Transverse colon (tissue), 4 donors: Measurements from ENCODE around the gene TXN2. TPM values are rescaled to one million over a fixed set of nuclear protein-coding genes. Genes with fewer than 3 reads are reported as not detected.

ENCODE experiments used
- DNase-seq: peaks from one replicate; pipeline ENCODE4 v3.0.0-alpha.2; 2019
- H3K27ac ChIP-seq, 4 donors: fragments of 200-600 bp; sonication (generic); 2 replicates each; pipeline ENCODE4 v1.5.1; 2016 to 2018; ENCODE audit warnings: inconsistent platforms in 4 of 4
- H3K27me3 ChIP-seq: fragments of 200-600 bp; sonication (generic); 2 replicates; pipeline ENCODE4 v1.5.1; 2017; ENCODE audit warnings: inconsistent platforms
- H3K36me3 ChIP-seq, 4 donors: fragments of 200-600 bp; sonication (generic); 2 replicates each; pipeline ENCODE4 v1.5.1; 2017 to 2019; ENCODE audit warnings: inconsistent platforms in 4 of 4
- H3K4me1 ChIP-seq, 4 donors: fragments of 200-600 bp; sonication (generic); 2 replicates each; pipeline ENCODE4 v1.5.1; 2017 to 2020; ENCODE audit warnings: inconsistent platforms in 4 of 4
- H3K4me3 ChIP-seq, 4 donors: fragments of 200-600 bp; sonication (generic); 1 replicate in 1 of 4; 2 replicates in 3 of 4; pipeline versions ENCODE4 v1.5.1 to v1.6.1; 2017 to 2019; ENCODE audit warnings: inconsistent platforms in 4 of 4
- H3K9me3 ChIP-seq, 2 donors: fragments of 200-600 bp; sonication (generic); 2 replicates each; pipeline ENCODE4 v1.5.1; 2017 to 2019; ENCODE audit warnings: inconsistent platforms in 2 of 2
- EP300 ChIP-seq: sonication (generic); formaldehyde crosslinking; IDR thresholded peaks from one replicate; pipeline ENCODE4 v1.6.1; 2017; ENCODE audit warnings: antibody characterized with exemption, low read depth
- POLR2A ChIP-seq: fragments of 450-650 bp; IDR thresholded peaks from one replicate; pipeline ENCODE4 v1.6.1; 2016; ENCODE audit warnings: antibody characterized with exemption, mild to moderate bottlenecking, moderate library complexity
- POLR2AphosphoS5 ChIP-seq, 3 donors: sonication (generic); formaldehyde crosslinking; IDR thresholded peaks; one replicate each; pipeline ENCODE4 v1.6.1; 2016; ENCODE audit warnings: antibody characterized with exemption in 3 of 3
- WGBS, 2 donors: methylation state at CpG; one replicate each; pipeline ENCODE4 v1.1.5; 2018; ENCODE audit warnings: low coverage in 1 of 2; 5-methylcytosine and 5-hydroxymethylcytosine counted together
- in situ Hi-C, 4 donors: fragments of 200-750 bp; cut with MboI; loops; one replicate each; pipeline versions ENCODE4 v1.15.0 to v1.15.1; 2017; ENCODE audit warnings: low sequenced_read_pairs in 3 of 4, low pct_ligation_motif_present in 1 of 4, low pct_unique_long_range_greater_than_20kb in 1 of 4
- intact Hi-C: fragments of 100-400 bp; cut with DNase I; formaldehyde crosslinking; loops from one replicate; pipeline ENCODE4 v1.15.1; 2023; ENCODE audit warnings: low total_unique reads
- total RNA-seq, 4 donors: library from RNA; depleted of rRNA; stranded (reverse); fragments of >200 nt; gene quantifications; one replicate each; pipeline ENCODE4 v1.1.0, GENCODE V29; 2016
- TF ChIP-seq, protein P1 (sequence below), 5 experiments: fragments of 200-600 bp in 3 of 5; fragments of 450-650 bp in 2 of 5; sonication (generic) in 3 of 5; IDR thresholded peaks; 1 replicate in 2 of 5; 2 replicates in 3 of 5; pipeline ENCODE4 v1.5.1; 2016 to 2017; ENCODE audit warnings: antibody characterized with exemption in 5 of 5, inconsistent platforms in 3 of 5, mild to moderate bottlenecking in 2 of 5, moderate library complexity in 1 of 5

The TXN2 gene
- total RNA-seq, 4 donors from 2014 or later = 68.5 to 317 (median 93.3) TPM

- TF ChIP-seq, protein P1, sequence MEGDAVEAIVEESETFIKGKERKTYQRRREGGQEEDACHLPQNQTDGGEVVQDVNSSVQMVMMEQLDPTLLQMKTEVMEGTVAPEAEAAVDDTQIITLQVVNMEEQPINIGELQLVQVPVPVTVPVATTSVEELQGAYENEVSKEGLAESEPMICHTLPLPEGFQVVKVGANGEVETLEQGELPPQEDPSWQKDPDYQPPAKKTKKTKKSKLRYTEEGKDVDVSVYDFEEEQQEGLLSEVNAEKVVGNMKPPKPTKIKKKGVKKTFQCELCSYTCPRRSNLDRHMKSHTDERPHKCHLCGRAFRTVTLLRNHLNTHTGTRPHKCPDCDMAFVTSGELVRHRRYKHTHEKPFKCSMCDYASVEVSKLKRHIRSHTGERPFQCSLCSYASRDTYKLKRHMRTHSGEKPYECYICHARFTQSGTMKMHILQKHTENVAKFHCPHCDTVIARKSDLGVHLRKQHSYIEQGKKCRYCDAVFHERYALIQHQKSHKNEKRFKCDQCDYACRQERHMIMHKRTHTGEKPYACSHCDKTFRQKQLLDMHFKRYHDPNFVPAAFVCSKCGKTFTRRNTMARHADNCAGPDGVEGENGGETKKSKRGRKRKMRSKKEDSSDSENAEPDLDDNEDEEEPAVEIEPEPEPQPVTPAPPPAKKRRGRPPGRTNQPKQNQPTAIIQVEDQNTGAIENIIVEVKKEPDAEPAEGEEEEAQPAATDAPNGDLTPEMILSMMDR (IDR thresholded peaks at IDR 0.05) = no peak
- Histone ChIP-seq H3K4me3 (no peak overlapping the region), H3K36me3 (no peaks in the 10 kb centered on the region), H3K9me3 (no peaks in the 10 kb centered on the region), H3K27me3 (no peaks in the 10 kb centered on the region), H3K4me1 (peaks cover 18 to 58% (median 39%) of the 10 kb centered on the region in 4 donors), H3K27ac (peak overlapping the region; percentile 98)
- DNase-seq = no peak
- intact Hi-C loops = loop anchor here (5.0 kb wide), 1 partner anchor 91 kb away; no protein-coding TSS in a partner anchor
- in situ Hi-C loops = loop anchor here in 1 of 4 donors (10.0 kb wide), 1 partner anchor 163 kb away; no protein-coding TSS in a partner anchor
- whole genome bisulfite sequencing, 2 donors = 69 to 80% methylated on average over 1 to 7 of the region's 7 CpGs
These were observed 13.5 kb downstream of the TXN2 start for GRCh38 chr22:36467946-36468345.

GRCh38 chr22:36467042-36467810, 14.2 kb downstream of the TXN2 start:
- Histone ChIP-seq H3K9me3 (no peaks in the 10 kb centered on the region), H3K4me3 (no peak overlapping the region), H3K36me3 (no peaks in the 10 kb centered on the region), H3K27ac (peak overlapping the region; percentile 98), H3K4me1 (peaks cover 18 to 62% (median 39%) of the 10 kb centered on the region in 4 donors), H3K27me3 (no peaks in the 10 kb centered on the region)
- no peak for TF ChIP-seq EP300
- TF ChIP-seq POLR2AphosphoS5 (IDR thresholded peaks at IDR 0.05) = peak in 1 of 3 donors; percentile 14
- no peak for DNase-seq
- intact Hi-C loops = loop anchor here (5.0 kb wide), 1 partner anchor 90 kb away; no protein-coding TSS in a partner anchor
- WGBS, 2 donors = 61 to 64% methylated on average over 3 to 14 of the region's 14 CpGs
- in situ Hi-C loops = loop anchor here in 1 of 4 donors (10.0 kb wide), 1 partner anchor 162 kb away; no protein-coding TSS in a partner anchor

DNA sequence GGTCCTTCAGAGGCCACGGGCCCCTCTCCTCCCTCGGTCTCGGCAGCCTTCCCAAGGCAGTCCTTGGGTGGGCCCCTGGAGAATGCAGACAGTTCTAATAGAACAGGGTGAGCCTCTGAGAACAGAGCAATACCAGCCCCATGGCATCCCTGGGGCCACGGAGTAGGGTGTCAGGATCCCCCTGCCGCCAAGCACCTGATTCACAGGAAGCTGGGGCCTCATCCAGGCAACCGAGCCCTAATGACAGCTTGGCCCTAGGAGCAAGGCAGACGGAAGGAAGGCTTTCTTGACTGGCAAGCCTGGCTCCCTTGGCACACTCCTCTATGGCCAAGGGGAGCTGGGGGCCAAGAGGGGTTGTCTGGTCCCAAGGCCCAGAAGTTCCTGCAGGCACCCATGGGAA, 15.2 kb downstream of the TXN2 start:
- Histone ChIP-seq H3K36me3 (no peaks in the 10 kb centered on the region), H3K9me3 (no peaks in the 10 kb centered on the region), H3K4me1 (peaks cover 21 to 70% (median 47%) of the 10 kb centered on the region in 4 donors), H3K4me3 (no peak overlapping the region), H3K27me3 (no peaks in the 10 kb centered on the region), H3K27ac (peak overlapping the region; percentile 98)
- DNase-seq = no peak
- TF ChIP-seq EP300 (no peak), POLR2A (no peak), POLR2AphosphoS5 (IDR thresholded peaks at IDR 0.05) (no peak)
- TF ChIP-seq, protein P1 (IDR thresholded peaks at IDR 0.05) = no peak
- intact Hi-C loops = loop anchor here (5.0 kb wide), 1 partner anchor 89 kb away; no protein-coding TSS in a partner anchor
- WGBS, 2 donors = 75% methylated on average over 7 of the region's 7 CpGs; no CpG with 5 or more reads in 1 of the 2 donors
- in situ Hi-C loops = loop anchor here in 1 of 4 donors (10.0 kb wide), 1 partner anchor 161 kb away; no protein-coding TSS in a partner anchor

GRCh38 chr22:36465232-36466021, 16.0 kb downstream of the TXN2 start:
- Histone ChIP-seq H3K36me3 (no peaks in the 10 kb centered on the region), H3K27ac (peak overlapping the region; percentile 98), H3K4me1 (peaks cover 21 to 72% (median 48%) of the 10 kb centered on the region in 4 donors), H3K4me3 (no peak overlapping the region), H3K27me3 (no peaks in the 10 kb centered on the region), H3K9me3 (no peaks in the 10 kb centered on the region)
- in situ Hi-C loops = loop anchor here in 1 of 4 donors (10.0 kb wide), 1 partner anchor 161 kb away; no protein-coding TSS in a partner anchor
- intact Hi-C loops = loop anchor here (5.0 kb wide), 1 partner anchor 88 kb away; no protein-coding TSS in a partner anchor
- peak; percentile 80 for DNase-seq
- 29 to 43% methylated on average over 4 to 25 of the region's 25 CpGs for WGBS, 2 donors
- peak; percentile 37 for TF ChIP-seq EP300
- peak; percentile 45 to 66 (median 63) for TF ChIP-seq POLR2AphosphoS5 (IDR thresholded peaks at IDR 0.05)
- peak; percentile 27 for TF ChIP-seq POLR2A
- TF ChIP-seq, protein P1 (IDR thresholded peaks at IDR 0.05) = no peak
